ENCODE data around the gene GJA8.
"Not testable (repeated sequence)": the region's sequence is repeated elsewhere in the genome, so short reads cannot be mapped to it uniquely, and the experiment has no call there.

The GJA8 gene

GRCh38 chr1:147927689-147928088 is 25.1 kb downstream of the GJA8 start:
- DNase-seq (ENCODE audit: low spot score), result not testable (repeated sequence)

- DNase-seq (ENCODE audit: low spot score), result peak; percentile 94
Observed at GRCh38 chr1:147928236-147929132, 25.9 kb downstream of the GJA8 start, which contains the start of gene GPR89B. TSS of gene GPR89B (plus strand) at chr1:147928420. CDS start at chr1:147928537, 117 bp downstream.

GRCh38 chr1:147931137-147931536 is 28.5 kb downstream of the GJA8 start:
- not testable (repeated sequence) for DNase-seq (ENCODE audit: low spot score)

GRCh38 chr1:147935296-147935695 is 32.7 kb downstream of the GJA8 start:
- not testable (repeated sequence) for DNase-seq (ENCODE audit: low spot score)

- DNase-seq (ENCODE audit: low spot score), result not testable (repeated sequence)
Observed at GRCh38 chr1:147940456-147940855, 37.9 kb downstream of the GJA8 start.

- not testable (repeated sequence) for DNase-seq (ENCODE audit: low spot score)
Observed at GRCh38 chr1:147942563-147942962, 40.0 kb downstream of the GJA8 start.

- DNase-seq (ENCODE audit: low spot score), result not testable (repeated sequence)
Observed at GRCh38 chr1:147949517-147949916, 46.9 kb downstream of the GJA8 start.

Data from D341Med (cell line).